ENCODE results near the gene NEK10. TPM values are rescaled to one million over a fixed set of nuclear protein-coding genes. Genes with fewer than 3 reads are reported as not detected.

Gene NEK10
- total RNA-seq, 1 experiment from 2014 or later, result 4.3 TPM

- H3F3A ChIP-seq (ENCODE audit: insufficient read depth, low read depth), result no peaks in the 10 kb centered on the region
- H3K4me3 ChIP-seq, result no peak overlapping the region
- H3K9me3 ChIP-seq (ENCODE audit: insufficient read depth, low read depth), result no peaks in the 10 kb centered on the region; the same call in 1 of the 2 replicates
- no peak overlapping the region for H3K27ac ChIP-seq
- TF ChIP-seq, protein P1, sequence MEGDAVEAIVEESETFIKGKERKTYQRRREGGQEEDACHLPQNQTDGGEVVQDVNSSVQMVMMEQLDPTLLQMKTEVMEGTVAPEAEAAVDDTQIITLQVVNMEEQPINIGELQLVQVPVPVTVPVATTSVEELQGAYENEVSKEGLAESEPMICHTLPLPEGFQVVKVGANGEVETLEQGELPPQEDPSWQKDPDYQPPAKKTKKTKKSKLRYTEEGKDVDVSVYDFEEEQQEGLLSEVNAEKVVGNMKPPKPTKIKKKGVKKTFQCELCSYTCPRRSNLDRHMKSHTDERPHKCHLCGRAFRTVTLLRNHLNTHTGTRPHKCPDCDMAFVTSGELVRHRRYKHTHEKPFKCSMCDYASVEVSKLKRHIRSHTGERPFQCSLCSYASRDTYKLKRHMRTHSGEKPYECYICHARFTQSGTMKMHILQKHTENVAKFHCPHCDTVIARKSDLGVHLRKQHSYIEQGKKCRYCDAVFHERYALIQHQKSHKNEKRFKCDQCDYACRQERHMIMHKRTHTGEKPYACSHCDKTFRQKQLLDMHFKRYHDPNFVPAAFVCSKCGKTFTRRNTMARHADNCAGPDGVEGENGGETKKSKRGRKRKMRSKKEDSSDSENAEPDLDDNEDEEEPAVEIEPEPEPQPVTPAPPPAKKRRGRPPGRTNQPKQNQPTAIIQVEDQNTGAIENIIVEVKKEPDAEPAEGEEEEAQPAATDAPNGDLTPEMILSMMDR (conservative IDR thresholded peaks at IDR 0.05), result no peak
- TF ChIP-seq EZH2 (IDR thresholded peaks at IDR 0.05; ENCODE audit: low read depth), result no peak
- no peaks in the 10 kb centered on the region for H4K20me1 ChIP-seq (ENCODE audit: insufficient read depth)
- no peaks in the 10 kb centered on the region for H3K4me1 ChIP-seq (replicated peaks; ENCODE audit: insufficient read depth)
- H3K9me2 ChIP-seq (ENCODE audit: insufficient read depth), result no peaks in the 10 kb centered on the region
- no peak for DNase-seq
- H3K27me3 ChIP-seq (ENCODE audit: insufficient read depth, low read depth), result no peaks in the 10 kb centered on the region
- H3K36me3 ChIP-seq (ENCODE audit: low read depth), result no peaks in the 10 kb centered on the region
- no peak overlapping the region for H3K4me2 ChIP-seq
- H2AFZ ChIP-seq, result no peak overlapping the region
- intact Hi-C loops (cut with micrococcal nuclease; ENCODE audit: unreplicated experiment), result no loop called here
- ChIA-PET CTCF (no interaction called here), POLR2A (ENCODE audit: unreplicated experiment) (no interaction called here)
- H3K79me2 ChIP-seq (ENCODE audit: low read depth), result no peaks in the 10 kb centered on the region
- no TSS peak for BruUV-seq (replicated peaks)
Observed at GRCh38 chr3:27293939-27294338, 75.2 kb downstream of the NEK10 start.

- CTCF ChIA-PET, result no interaction called here
- Histone ChIP-seq H3K36me3 (ENCODE audit: low read depth) (no peaks in the 10 kb centered on the region), H3K4me2 (no peak overlapping the region), H3F3A (ENCODE audit: insufficient read depth, low read depth) (no peaks in the 10 kb centered on the region), H2AFZ (no peak overlapping the region), H3K79me2 (ENCODE audit: low read depth) (no peaks in the 10 kb centered on the region), H3K27ac (no peak overlapping the region), H3K9me2 (ENCODE audit: insufficient read depth) (no peaks in the 10 kb centered on the region), H4K20me1 (ENCODE audit: insufficient read depth) (no peaks in the 10 kb centered on the region), H3K4me1 (replicated peaks; ENCODE audit: insufficient read depth) (no peaks in the 10 kb centered on the region), H3K9me3 (ENCODE audit: insufficient read depth, low read depth) (no peaks in the 10 kb centered on the region), H3K4me3 (no peak overlapping the region), H3K27me3 (ENCODE audit: insufficient read depth, low read depth) (no peaks in the 10 kb centered on the region)
- DNase-seq, result no peak
- no TSS peak for BruUV-seq (replicated peaks)
- intact Hi-C loops (cut with micrococcal nuclease; ENCODE audit: unreplicated experiment), result no loop called here
- TF ChIP-seq, protein P1 (conservative IDR thresholded peaks at IDR 0.05), result no peak
- no peak for TF ChIP-seq EZH2 (IDR thresholded peaks at IDR 0.05; ENCODE audit: low read depth)
- POLR2A ChIA-PET (ENCODE audit: unreplicated experiment), result interaction anchor here (0.8 kb wide), 1 partner anchor 827 kb away, joined by 10 read pairs; no protein-coding TSS in a partner anchor
Observed at GRCh38 chr3:27290760-27291159, 78.4 kb downstream of the NEK10 start.

DNA sequence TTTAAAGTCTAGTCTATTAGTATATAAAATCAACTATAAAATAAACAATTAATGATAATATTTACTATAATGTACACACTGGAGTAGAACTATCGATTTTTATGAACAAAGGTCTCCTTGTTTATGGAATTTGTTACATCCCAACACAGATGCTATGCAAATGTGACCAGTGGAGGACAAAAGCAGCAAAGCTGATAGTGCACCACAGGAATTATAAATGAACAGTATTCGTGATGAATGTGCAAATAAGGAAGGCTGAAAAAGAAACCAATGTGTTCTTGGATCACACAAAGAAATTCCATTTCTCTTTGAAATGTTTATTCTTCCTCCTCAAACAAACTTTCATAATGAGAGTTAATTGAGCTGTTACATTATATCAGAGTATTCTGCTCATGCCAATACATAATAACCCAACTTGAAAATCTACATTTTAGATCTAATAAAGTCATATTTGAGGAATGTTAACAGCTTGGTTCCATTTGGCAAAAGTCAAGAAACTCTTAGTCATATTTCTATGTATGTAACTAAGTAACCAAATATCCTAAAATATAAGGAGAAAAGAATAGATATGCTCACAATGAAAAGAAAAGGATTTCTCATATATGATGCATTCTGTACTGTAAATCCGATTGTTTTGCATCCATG, 79.3 kb downstream of the NEK10 start:
- Histone ChIP-seq H3K4me2 (no peak overlapping the region), H3K4me3 (no peak overlapping the region), H3K27me3 (ENCODE audit: insufficient read depth, low read depth) (no peaks in the 10 kb centered on the region), H3F3A (ENCODE audit: insufficient read depth, low read depth) (no peaks in the 10 kb centered on the region), H3K36me3 (ENCODE audit: low read depth) (no peaks in the 10 kb centered on the region), H3K79me2 (ENCODE audit: low read depth) (no peaks in the 10 kb centered on the region), H3K9me2 (ENCODE audit: insufficient read depth) (no peaks in the 10 kb centered on the region), H2AFZ (no peak overlapping the region), H3K27ac (no peak overlapping the region), H3K9me3 (ENCODE audit: insufficient read depth, low read depth) (no peaks in the 10 kb centered on the region), H3K4me1 (replicated peaks; ENCODE audit: insufficient read depth) (no peaks in the 10 kb centered on the region), H4K20me1 (ENCODE audit: insufficient read depth) (no peaks in the 10 kb centered on the region)
- CTCF ChIA-PET, result no interaction called here
- peak in 1 of 2 experiments; percentile 38 for DNase-seq
- intact Hi-C loops (cut with micrococcal nuclease; ENCODE audit: unreplicated experiment), result no loop called here
- no TSS peak for BruUV-seq (replicated peaks)
- POLR2A ChIA-PET (ENCODE audit: unreplicated experiment), result no interaction called here
- TF ChIP-seq, protein P1 (conservative IDR thresholded peaks at IDR 0.05), result no peak
- TF ChIP-seq EZH2 (IDR thresholded peaks at IDR 0.05; ENCODE audit: low read depth), result no peak

Measured in PC-9 (cell line).